Measurements from ENCODE around the gene RRM1.
"Not testable (repeated sequence)": the region's sequence is repeated elsewhere in the genome, so short reads cannot be mapped to it uniquely, and the experiment has no call there.

Gene RRM1

DNA sequence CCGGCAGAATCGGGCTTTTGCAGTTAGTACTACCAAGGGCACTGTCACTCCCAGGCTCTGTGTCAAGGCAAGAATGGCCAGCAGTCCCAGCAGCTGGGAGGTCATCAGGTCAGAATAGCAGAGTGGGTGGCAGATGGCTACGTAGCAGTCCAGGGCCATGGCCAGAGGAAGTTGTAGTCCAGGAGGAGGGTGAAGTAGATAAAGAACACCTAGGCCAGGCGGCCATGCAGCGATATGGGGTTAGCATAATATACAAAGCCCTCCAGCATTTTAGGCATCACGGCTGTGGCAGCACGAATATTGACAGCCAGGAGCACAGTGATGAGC, 52.1 kb downstream of the RRM1 start:
- H3K4me3 ChIP-seq (ENCODE audit: control insufficient read depth, low read depth, low read length) = no peak overlapping the region
- TF ChIP-seq, protein P1, sequence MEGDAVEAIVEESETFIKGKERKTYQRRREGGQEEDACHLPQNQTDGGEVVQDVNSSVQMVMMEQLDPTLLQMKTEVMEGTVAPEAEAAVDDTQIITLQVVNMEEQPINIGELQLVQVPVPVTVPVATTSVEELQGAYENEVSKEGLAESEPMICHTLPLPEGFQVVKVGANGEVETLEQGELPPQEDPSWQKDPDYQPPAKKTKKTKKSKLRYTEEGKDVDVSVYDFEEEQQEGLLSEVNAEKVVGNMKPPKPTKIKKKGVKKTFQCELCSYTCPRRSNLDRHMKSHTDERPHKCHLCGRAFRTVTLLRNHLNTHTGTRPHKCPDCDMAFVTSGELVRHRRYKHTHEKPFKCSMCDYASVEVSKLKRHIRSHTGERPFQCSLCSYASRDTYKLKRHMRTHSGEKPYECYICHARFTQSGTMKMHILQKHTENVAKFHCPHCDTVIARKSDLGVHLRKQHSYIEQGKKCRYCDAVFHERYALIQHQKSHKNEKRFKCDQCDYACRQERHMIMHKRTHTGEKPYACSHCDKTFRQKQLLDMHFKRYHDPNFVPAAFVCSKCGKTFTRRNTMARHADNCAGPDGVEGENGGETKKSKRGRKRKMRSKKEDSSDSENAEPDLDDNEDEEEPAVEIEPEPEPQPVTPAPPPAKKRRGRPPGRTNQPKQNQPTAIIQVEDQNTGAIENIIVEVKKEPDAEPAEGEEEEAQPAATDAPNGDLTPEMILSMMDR (conservative IDR thresholded peaks at IDR 0.05; ENCODE audit: control insufficient read depth, insufficient read depth, low read depth, low read length) = no peak

DNA sequence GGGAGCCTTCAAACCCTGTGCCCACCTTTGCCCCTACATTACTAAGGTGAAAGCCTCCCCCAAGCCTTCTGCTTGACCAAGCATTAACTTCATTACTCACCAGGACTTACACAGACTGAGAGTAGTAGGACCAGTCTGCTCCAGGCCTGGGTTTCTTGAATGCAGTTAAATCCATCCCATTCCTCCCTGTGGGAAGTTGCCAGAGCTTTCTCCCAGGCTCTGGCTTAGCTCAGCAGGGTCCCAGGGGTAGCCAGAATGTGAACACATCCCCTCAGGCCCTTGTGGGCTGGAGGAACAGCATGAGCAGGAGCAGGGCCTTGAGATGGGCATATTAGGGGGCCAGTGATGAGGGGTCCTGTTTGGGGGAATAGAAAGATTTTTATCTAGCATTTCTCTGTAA, 59.9 kb downstream of the RRM1 start:
- TF ChIP-seq, protein P1 (conservative IDR thresholded peaks at IDR 0.05; ENCODE audit: control insufficient read depth, insufficient read depth, low read depth, low read length) = no peak
- no peak overlapping the region for H3K4me3 ChIP-seq (ENCODE audit: control insufficient read depth, low read depth, low read length)
- DNase-seq (ENCODE audit: low read depth) = no peak

More for the DNA sequence above, 52.1 kb downstream of the RRM1 start:
- DNase-seq (ENCODE audit: low read depth) = no peak

DNA sequence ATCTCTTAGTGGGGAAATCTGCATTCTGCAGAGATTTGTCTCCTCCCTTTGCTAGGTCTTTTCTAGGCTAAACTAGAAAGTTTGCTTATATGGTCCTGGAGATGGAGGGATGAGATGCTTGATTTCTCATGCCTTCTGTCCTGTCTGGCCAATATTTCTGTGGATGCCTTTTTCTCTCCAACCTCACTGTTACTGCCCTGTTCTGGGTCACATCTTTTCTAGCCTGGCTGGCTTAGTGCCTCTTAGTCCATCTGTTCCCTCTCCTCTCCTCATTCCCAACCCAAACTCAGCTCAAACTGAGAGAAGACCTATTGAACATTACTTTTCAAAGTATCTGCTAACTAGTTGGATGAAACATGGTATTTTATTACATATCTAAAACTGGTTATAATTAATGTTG, 62.0 kb downstream of the RRM1 start:
- TF ChIP-seq, protein P1 (conservative IDR thresholded peaks at IDR 0.05; ENCODE audit: control insufficient read depth, insufficient read depth, low read depth, low read length) = no peak

DNA sequence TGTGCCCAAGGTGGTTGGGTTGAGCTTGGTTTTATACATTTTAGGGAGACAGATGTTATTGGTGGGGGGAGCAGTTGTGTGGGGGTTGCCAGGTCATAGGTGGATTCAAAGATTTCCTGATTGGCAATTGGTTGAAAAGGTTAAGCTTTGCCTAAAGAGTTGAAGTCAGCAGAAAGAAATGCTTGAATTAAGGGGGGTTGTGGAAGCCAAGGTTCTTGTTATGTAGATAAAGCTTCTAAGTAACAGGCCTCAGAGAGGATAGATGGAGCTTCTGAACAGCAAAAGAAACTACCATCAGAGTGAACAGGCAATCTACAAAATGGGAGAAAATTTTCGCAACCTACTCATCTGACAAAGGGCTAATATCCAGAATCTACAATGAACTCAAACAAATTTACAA, 64.2 kb downstream of the RRM1 start:
- not testable (repeated sequence) for DNase-seq (ENCODE audit: low read depth); H3K4me3 ChIP-seq (ENCODE audit: control insufficient read depth, low read depth, low read length)

More for the DNA sequence above, 62.0 kb downstream of the RRM1 start:
- no peak for DNase-seq (ENCODE audit: low read depth)
- no peak overlapping the region for H3K4me3 ChIP-seq (ENCODE audit: control insufficient read depth, low read depth, low read length)

DNA sequence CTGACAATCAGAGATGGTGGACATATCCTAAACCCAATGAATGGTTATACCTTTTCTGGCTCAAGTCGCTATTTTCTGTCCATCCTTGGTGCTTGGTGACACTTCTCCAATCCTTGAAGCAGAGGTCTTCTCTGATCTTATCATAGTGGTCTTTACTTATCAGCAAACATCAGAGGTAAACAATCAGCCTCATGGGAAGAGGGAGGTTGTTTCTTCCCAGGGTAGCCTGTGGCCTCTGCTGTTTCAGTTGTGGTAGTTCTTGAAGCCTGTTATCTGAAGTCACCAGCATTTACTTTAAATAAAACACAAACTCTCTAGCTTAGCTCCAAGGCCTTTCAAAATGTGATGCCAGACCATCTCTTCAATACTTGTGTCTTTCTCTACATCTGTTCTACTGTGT, 66.7 kb downstream of the RRM1 start:
- TF ChIP-seq, protein P1 (conservative IDR thresholded peaks at IDR 0.05; ENCODE audit: control insufficient read depth, insufficient read depth, low read depth, low read length) = no peak
- no peak overlapping the region for H3K4me3 ChIP-seq (ENCODE audit: control insufficient read depth, low read depth, low read length)
- DNase-seq (ENCODE audit: low read depth) = no peak

DNA sequence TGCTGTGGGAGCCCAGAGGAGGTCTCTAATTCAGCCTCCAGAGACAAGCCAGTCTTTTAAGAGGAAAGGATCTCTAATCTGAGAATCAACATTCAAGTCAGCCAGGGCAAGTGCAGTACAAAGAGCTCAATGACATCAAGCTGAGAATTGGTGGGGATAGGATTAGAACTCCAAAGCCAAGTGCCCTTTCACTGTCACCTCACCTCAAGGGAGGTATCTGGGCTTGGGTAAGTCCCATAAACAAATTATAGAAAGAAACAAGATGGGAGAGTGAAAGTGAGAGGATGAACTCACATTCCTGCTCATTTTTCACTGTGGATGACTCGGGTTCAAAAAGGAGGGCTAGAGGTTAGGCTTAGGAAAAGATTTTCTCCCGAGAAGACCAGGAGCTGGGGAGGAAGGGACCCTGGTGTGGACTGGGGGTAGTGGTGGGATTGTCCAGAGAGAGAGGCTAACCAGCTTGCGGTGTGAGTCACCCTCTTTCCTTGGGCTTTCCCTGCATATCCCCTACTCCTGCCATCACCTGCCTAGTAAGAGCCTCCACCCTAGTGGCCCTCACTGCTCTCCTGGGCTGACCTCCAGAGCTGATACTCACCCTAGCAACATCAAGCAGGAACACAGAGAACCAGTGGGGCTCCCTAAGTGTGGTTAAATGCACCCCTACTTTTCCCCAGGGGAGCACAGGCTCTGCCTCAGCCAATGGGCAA, 70.4 kb downstream of the RRM1 start:
- TF ChIP-seq, protein P1 (conservative IDR thresholded peaks at IDR 0.05; ENCODE audit: control insufficient read depth, insufficient read depth, low read depth, low read length) = no peak
- no peak overlapping the region for H3K4me3 ChIP-seq (ENCODE audit: control insufficient read depth, low read depth, low read length)
- DNase-seq (ENCODE audit: low read depth) = no peak

DNA sequence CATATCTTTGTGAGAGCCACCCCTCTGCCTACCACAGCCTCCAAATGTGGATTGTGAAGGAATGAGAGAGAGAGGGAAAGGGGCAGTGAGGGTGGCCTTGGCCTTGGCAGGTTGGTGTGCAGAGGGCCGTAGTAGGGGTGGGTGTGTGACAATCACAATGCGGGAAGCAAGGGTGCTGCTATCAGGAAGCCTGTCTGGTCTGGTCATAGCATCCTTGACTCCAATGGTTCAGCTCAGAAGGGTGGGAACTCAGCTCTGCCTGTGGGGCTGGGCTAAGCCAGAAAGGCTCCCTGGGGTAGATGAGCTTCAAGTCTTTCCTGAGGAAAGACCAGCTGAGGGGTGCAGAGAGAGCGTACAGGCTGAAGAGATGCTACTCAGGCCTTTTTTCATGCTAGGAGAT, 72.7 kb downstream of the RRM1 start:
- TF ChIP-seq, protein P1 (conservative IDR thresholded peaks at IDR 0.05; ENCODE audit: control insufficient read depth, insufficient read depth, low read depth, low read length) = no peak
- no peak overlapping the region for H3K4me3 ChIP-seq (ENCODE audit: control insufficient read depth, low read depth, low read length)
- no peak for DNase-seq (ENCODE audit: low read depth)

All from fibroblast of mammary gland (primary cell).